ENCODE measurements around the gene RAMP2.
A peak's percentile ranks its signal among the peaks of the same experiment; 100 is the strongest.
"Not testable (repeated sequence)": the region's sequence is repeated elsewhere in the genome, so short reads cannot be mapped to it uniquely, and the experiment has no call there.

Gene RAMP2

GRCh38 chr17:42760652-42761581 is at the start of gene RAMP2:
Gene RAMP2, plus strand, starts transcription at chr17:42761227. Its CDS starts 35 bp downstream, at chr17:42761262.
- peak; percentile 16 for DNase-seq

GRCh38 chr17:42720996-42721583 is 39.9 kb upstream of the RAMP2 start:
- peak; percentile 58 for DNase-seq

GRCh38 chr17:42723636-42724035 is 37.4 kb upstream of the RAMP2 start:
- no peak for DNase-seq

GRCh38 chr17:42725143-42725542 is 35.9 kb upstream of the RAMP2 start:
- no peak for DNase-seq

- no peak for DNase-seq
Observed at GRCh38 chr17:42740699-42741098, 20.3 kb upstream of the RAMP2 start.

GRCh38 chr17:42742916-42743315 is 18.1 kb upstream of the RAMP2 start:
- DNase-seq = not testable (repeated sequence)

GRCh38 chr17:42743595-42744282 is 17.3 kb upstream of the RAMP2 start:
- peak; percentile 64 for DNase-seq

GRCh38 chr17:42744283-42744805 is 16.7 kb upstream of the RAMP2 start:
- peak; percentile 87 for DNase-seq

- DNase-seq = peak; percentile 94
Observed at GRCh38 chr17:42744806-42745617, 16.0 kb upstream of the RAMP2 start, which contains the start of gene EZH1. Gene EZH1, minus strand, starts transcription at chr17:42745040. Its CDS starts 16,099 bp downstream, at chr17:42728941.

- DNase-seq = no peak
Observed at GRCh38 chr17:42748202-42748907, 12.7 kb upstream of the RAMP2 start.

- no peak for DNase-seq
Observed at GRCh38 chr17:42748908-42749798, 11.9 kb upstream of the RAMP2 start.

- no peak for DNase-seq
Observed at GRCh38 chr17:42750739-42751344, 10.2 kb upstream of the RAMP2 start.

- DNase-seq = no peak
Observed at GRCh38 chr17:42751628-42752027, 9.4 kb upstream of the RAMP2 start.

GRCh38 chr17:42754782-42755181 is 6.2 kb upstream of the RAMP2 start:
- no peak for DNase-seq

- no peak for DNase-seq
Observed at GRCh38 chr17:42759982-42760651, 910 bp upstream of the RAMP2 start.

GRCh38 chr17:42761638-42762037 is 611 bp downstream of the RAMP2 start:
- no peak for DNase-seq

- no peak for DNase-seq
Observed at GRCh38 chr17:42766124-42766523, 5.1 kb downstream of the RAMP2 start.

- DNase-seq = no peak
Observed at GRCh38 chr17:42767512-42767911, 6.5 kb downstream of the RAMP2 start.

GRCh38 chr17:42768006-42768405 is 7.0 kb downstream of the RAMP2 start:
- not testable (repeated sequence) for DNase-seq

Measured in NCI-H2171 treated with DMSO at 0.1 percent for 48 hours (cell line).